H9 (cell line): Measurements from ENCODE around the gene PPFIBP1. TPM values are rescaled to one million over a fixed set of nuclear protein-coding genes. Genes with fewer than 3 reads are reported as not detected.

ENCODE experiments used
- DNase-seq: peaks from one replicate; pipeline ENCODE4 v3.0.0-alpha.2; 2017
- H2AFZ ChIP-seq: one replicate; pipeline ENCODE4 v1.6.1; 2013; ENCODE audit warnings: mild to moderate bottlenecking, low read length, control low read depth, moderate library complexity
- H2AK5ac ChIP-seq: 2 replicates; pipeline ENCODE4 v1.6.1; 2013; ENCODE audit warnings: low read length, control low read depth, mixed read lengths; ENCODE audit not compliant: insufficient read length
- H2BK120ac ChIP-seq: one replicate; pipeline ENCODE4 v1.6.1; 2013; ENCODE audit warnings: low read depth, mild to moderate bottlenecking, low read length, control low read depth, inconsistent platforms; ENCODE audit not compliant: poor library complexity, severe bottlenecking
- H2BK12ac ChIP-seq: 2 replicates; pipeline ENCODE4 v1.6.1; 2013; ENCODE audit warnings: low read length, control low read depth, mixed read lengths, low read depth; ENCODE audit not compliant: insufficient read length
- H2BK15ac ChIP-seq: 2 replicates; pipeline ENCODE4 v1.6.1; 2013; ENCODE audit warnings: low read depth, low read length, control low read depth
- H2BK20ac ChIP-seq: one replicate; pipeline ENCODE4 v1.6.1; 2013; ENCODE audit warnings: low read depth, mild to moderate bottlenecking, low read length, control low read depth, inconsistent platforms; ENCODE audit not compliant: poor library complexity, severe bottlenecking
- H2BK5ac ChIP-seq: 2 replicates; pipeline ENCODE4 v1.6.1; 2013; ENCODE audit warnings: low read length, control low read depth, mixed read lengths; ENCODE audit not compliant: insufficient read length
- H3K14ac ChIP-seq: 2 replicates; pipeline ENCODE4 v1.6.1; 2013; ENCODE audit warnings: low read length, control low read depth; ENCODE audit not compliant: insufficient read depth
- H3K18ac ChIP-seq: 2 replicates; pipeline ENCODE4 v1.6.1; 2013; ENCODE audit warnings: low read depth, mild to moderate bottlenecking, mixed read lengths, low read length, control low read depth; ENCODE audit not compliant: insufficient read length
- H3K23ac ChIP-seq: 2 replicates; pipeline ENCODE4 v1.6.1; 2013; ENCODE audit warnings: low read length, control low read depth, mixed read lengths, low read depth; ENCODE audit not compliant: insufficient read length
- H3K23me2 ChIP-seq: 2 replicates; pipeline ENCODE4 v1.6.1; 2013; ENCODE audit warnings: low read depth, mild to moderate bottlenecking, mixed read lengths, low read length, control low read depth; ENCODE audit not compliant: insufficient read length, poor library complexity, severe bottlenecking
- H3K27ac ChIP-seq: 2 replicates; pipeline ENCODE4 v1.5.1; 2013; ENCODE audit warnings: low read length, control low read depth, mixed read lengths, low read depth; ENCODE audit not compliant: insufficient read length
- H3K27me3 ChIP-seq: 2 replicates; pipeline ENCODE4 v1.6.1; 2013; ENCODE audit warnings: low read length, control low read depth, inconsistent platforms; ENCODE audit not compliant: insufficient read depth
- H3K4ac ChIP-seq: 2 replicates; pipeline ENCODE4 v1.6.1; 2013; ENCODE audit warnings: low read depth, mild to moderate bottlenecking, control low read depth, inconsistent platforms, low read length, moderate library complexity
- H3K4me1 ChIP-seq: 2 replicates; pipeline ENCODE4 v1.6.1; 2013; ENCODE audit warnings: low read length, control low read depth, inconsistent platforms; ENCODE audit not compliant: insufficient read depth
- H3K4me2 ChIP-seq: 2 replicates; pipeline ENCODE4 v1.6.1; 2013; ENCODE audit warnings: low read length, control low read depth, mixed read lengths; ENCODE audit not compliant: insufficient read length, insufficient read depth
- H3K56ac ChIP-seq: 2 replicates; pipeline ENCODE4 v1.6.1; 2013; ENCODE audit warnings: low read depth, mild to moderate bottlenecking, mixed read lengths, low read length, control low read depth; ENCODE audit not compliant: insufficient read length
- H3K79me1 ChIP-seq: 2 replicates; pipeline ENCODE4 v1.6.1; 2013; ENCODE audit warnings: low read depth, mild to moderate bottlenecking, moderate library complexity, low read length, control low read depth, inconsistent platforms; ENCODE audit not compliant: insufficient read depth, poor library complexity, severe bottlenecking
- H3K79me2 ChIP-seq: 2 replicates; pipeline ENCODE4 v1.6.1; 2013; ENCODE audit warnings: low read length, control low read depth, inconsistent platforms; ENCODE audit not compliant: insufficient read depth
- H3K9ac ChIP-seq: 2 replicates; pipeline ENCODE4 v1.6.1; 2013; ENCODE audit warnings: low read length, control low read depth, mixed read lengths; ENCODE audit not compliant: insufficient read length; ENCODE audit errors: extremely low read depth
- H3K9me3 ChIP-seq: one replicate; pipeline ENCODE4 v1.6.1; 2013; ENCODE audit warnings: low read depth, low read length, inconsistent platforms; ENCODE audit not compliant: control insufficient read depth
- H3T11ph ChIP-seq: one replicate; pipeline ENCODE4 v1.6.1; 2013; ENCODE audit warnings: mild to moderate bottlenecking, low read length, control low read depth, inconsistent platforms
- H4K20me1 ChIP-seq: one replicate; pipeline ENCODE4 v1.6.1; 2013; ENCODE audit not compliant: control insufficient read depth, insufficient read length, insufficient read depth
- H4K5ac ChIP-seq: 2 replicates; pipeline ENCODE4 v1.6.1; 2013; ENCODE audit warnings: low read depth, mild to moderate bottlenecking, mixed read lengths, low read length, control low read depth; ENCODE audit not compliant: insufficient read length
- H4K8ac ChIP-seq: replicated peaks from 2 replicates; pipeline ENCODE4 v1.6.1; 2013; ENCODE audit warnings: low read length, control low read depth, mixed read lengths, low read depth; ENCODE audit not compliant: insufficient read length
- H4K91ac ChIP-seq: 2 replicates; pipeline ENCODE4 v1.6.1; 2013; ENCODE audit warnings: low read depth, mild to moderate bottlenecking, moderate library complexity, mixed read lengths, low read length, control low read depth; ENCODE audit not compliant: insufficient read length
- H3K27ac Mint-ChIP-seq, 3 experiments: 2 replicates in 2 of 3; 3 replicates in 1 of 3; pipeline ENCODE4 v1.8.0; 2020 to 2021; ENCODE audit warnings: mixed read lengths in 3 of 3, mild to moderate bottlenecking in 1 of 3, moderate library complexity in 1 of 3
- H3K27me3 Mint-ChIP-seq: 2 replicates; pipeline ENCODE4 v1.8.0; 2021; ENCODE audit warnings: low read depth, mild to moderate bottlenecking, moderate library complexity, mixed read lengths
- H3K36me3 Mint-ChIP-seq, 3 experiments: 2 replicates in 2 of 3; 3 replicates in 1 of 3; pipeline ENCODE4 v1.8.0; 2020 to 2021; ENCODE audit warnings: low read depth in 3 of 3, mixed read lengths in 3 of 3; ENCODE audit not compliant: insufficient read depth in 1 of 3
- H3K4me1 Mint-ChIP-seq, 2 experiments: 2 replicates each; pipeline ENCODE4 v1.8.0; 2020; ENCODE audit warnings: mixed read lengths in 2 of 2
- H3K4me3 Mint-ChIP-seq, 2 experiments: 2 replicates in 1 of 2; 3 replicates in 1 of 2; pipeline ENCODE4 v1.8.0; 2020 to 2021; ENCODE audit warnings: mild to moderate bottlenecking in 2 of 2, mixed read lengths in 2 of 2, moderate library complexity in 1 of 2
- H3K9me3 Mint-ChIP-seq, 2 experiments: 2 replicates in 1 of 2; 3 replicates in 1 of 2; pipeline ENCODE4 v1.8.0; 2020; ENCODE audit warnings: mild to moderate bottlenecking in 2 of 2, mixed read lengths in 2 of 2, moderate library complexity in 1 of 2
- CTCF ChIP-seq: fragments of 200-600 bp; sonication (generic); conservative IDR thresholded peaks from 3 replicates; pipeline ENCODE4 v1.8.0; 2021; ENCODE audit warnings: antibody characterized with exemption, mild to moderate bottlenecking
- WGBS: extraction: QIAGEN DNeasy Blood & Tissue Kit; methylation state at CpG from one replicate; pipeline ENCODE4 v1.1.7; 2013; ENCODE audit warnings: missing lambda C conversion rate, low lambda C conversion rate, mixed read lengths; ENCODE audit not compliant: insufficient read length; ENCODE audit errors: extremely low coverage; 5-methylcytosine and 5-hydroxymethylcytosine counted together
- total RNA-seq: library from RNA; stranded (reverse); gene quantifications from 2 replicates; pipeline ENCODE4 v1.2.1, GENCODE V29; 2021

The PPFIBP1 gene
- total RNA-seq, 1 experiment from 2014 or later = 29.2 TPM

- no peak overlapping the region for H3K4me2 ChIP-seq
Observed at GRCh38 chr12:27511723-27512045, 12.3 kb upstream of the PPFIBP1 start.

More at GRCh38 chr12:27511723-27512045, 12.3 kb upstream of the PPFIBP1 start:
- no peak overlapping the region for H4K5ac ChIP-seq
- H2AFZ ChIP-seq = no peak overlapping the region
- H2BK12ac ChIP-seq = no peak overlapping the region
- H3K23ac ChIP-seq = no peak overlapping the region
- no peak overlapping the region for H3K14ac ChIP-seq
- no peaks in the 10 kb centered on the region; the same call in 1 of the 2 replicates for H3K4me1 ChIP-seq
- no peak overlapping the region for H2AK5ac ChIP-seq
- no peak for TF ChIP-seq CTCF
- Mint-ChIP-seq H3K4me3 (no peak overlapping the region), H3K27ac (no peak overlapping the region), H3K9me3 (no peaks in the 10 kb centered on the region), H3K27me3 (no peaks in the 10 kb centered on the region; the same call in 1 of the 2 replicates), H3K4me1 (peaks cover 0 to 5% of the 10 kb centered on the region in 2 experiments; a peak in 2 of 4 replicates), H3K36me3 (no peaks in the 10 kb centered on the region)
- no peak overlapping the region for H2BK15ac ChIP-seq
- no peak overlapping the region for H4K91ac ChIP-seq
- no peak overlapping the region for H3K27ac ChIP-seq
- no peaks in the 10 kb centered on the region for H3K23me2 ChIP-seq
- H3K79me1 ChIP-seq = no peaks in the 10 kb centered on the region
- H3K9me3 ChIP-seq = no peaks in the 10 kb centered on the region
- no peak overlapping the region for H3K18ac ChIP-seq
- H3K9ac ChIP-seq = no peak overlapping the region
- H4K8ac ChIP-seq = no peak overlapping the region
- no peaks in the 10 kb centered on the region for H3K27me3 ChIP-seq
- WGBS = no CpG with 5 or more reads among the region's 3 CpGs
- no peaks in the 10 kb centered on the region for H4K20me1 ChIP-seq
- H3K56ac ChIP-seq = no peak overlapping the region
- no peak overlapping the region for H3T11ph ChIP-seq
- no peak overlapping the region for H2BK120ac ChIP-seq
- no peak overlapping the region for H2BK5ac ChIP-seq
- H2BK20ac ChIP-seq = no peak overlapping the region
- H3K4ac ChIP-seq = no peak overlapping the region
- no peaks in the 10 kb centered on the region for H3K79me2 ChIP-seq
- DNase-seq = no peak
